ENCODE measurements around the gene LHX5. TPM values are rescaled to one million over a fixed set of nuclear protein-coding genes. Genes with fewer than 3 reads are reported as not detected.
A peak's percentile ranks its signal among the peaks of the same experiment; 100 is the strongest.

Gene LHX5
- total and polyA plus RNA-seq, 4 donors = not detected

GRCh38 chr12:113424915-113425823, 46.5 kb downstream of the LHX5 start:
- no peak overlapping the region for H3K4me3 ChIP-seq (ENCODE audit: low read depth in 1 of 3, low read length in 3 of 3)
- H3K27ac ChIP-seq (ENCODE audit: low read depth in 1 of 2, low read length in 2 of 2) = no peak overlapping the region
- H3K36me3 ChIP-seq (ENCODE audit: control insufficient read depth in 4 of 4, insufficient read depth in 3 of 4, low read depth in 1 of 4, low read length in 3 of 4) = no peaks in the 10 kb centered on the region
- H3K4me1 ChIP-seq (ENCODE audit: control insufficient read depth in 4 of 4, insufficient read depth in 4 of 4, low read length in 3 of 4) = peaks cover 6 to 31% (median 17%) of the 10 kb centered on the region in 4 donors
- 66% methylated on average over 20 of the region's 20 CpGs for WGBS
- no peak overlapping the region for H3K9ac ChIP-seq (ENCODE audit: low read depth in 1 of 2, low read length in 2 of 2)
- TF ChIP-seq RAD21 (IDR thresholded peaks at IDR 0.05) (peak; percentile 83 to 87), GABPA (IDR thresholded peaks at IDR 0.05 in 1 of 2, conservative IDR thresholded peaks at IDR 0.05 in 1 of 2) (no peak), NR2F2 (IDR thresholded peaks at IDR 0.05) (no peak), CTCF (IDR thresholded peaks at IDR 0.05; ENCODE audit: low read depth, low read length, missing input control) (peak; percentile 88)
- DNase-seq (ENCODE audit: low spot score) = peak; percentile 88
- no peaks in the 10 kb centered on the region for H3K9me3 ChIP-seq (ENCODE audit: control insufficient read depth in 4 of 4, low read length in 3 of 4)
- no peaks in the 10 kb centered on the region for H3K27me3 ChIP-seq (ENCODE audit: control insufficient read depth in 4 of 4, insufficient read depth in 4 of 4, low read length in 3 of 4)

GRCh38 chr12:113424456-113424855, 47.2 kb downstream of the LHX5 start:
- Histone ChIP-seq H3K27ac (ENCODE audit: low read depth in 1 of 2, low read length in 2 of 2) (no peak overlapping the region), H3K27me3 (ENCODE audit: control insufficient read depth in 4 of 4, insufficient read depth in 4 of 4, low read length in 3 of 4) (no peaks in the 10 kb centered on the region), H3K4me3 (ENCODE audit: low read depth in 1 of 3, low read length in 3 of 3) (no peak overlapping the region), H3K9ac (ENCODE audit: low read depth in 1 of 2, low read length in 2 of 2) (no peak overlapping the region), H3K9me3 (ENCODE audit: control insufficient read depth in 4 of 4, low read length in 3 of 4) (no peaks in the 10 kb centered on the region), H3K4me1 (ENCODE audit: control insufficient read depth in 4 of 4, insufficient read depth in 4 of 4, low read length in 3 of 4) (peaks cover 6 to 32% (median 17%) of the 10 kb centered on the region in 4 donors), H3K36me3 (ENCODE audit: control insufficient read depth in 4 of 4, insufficient read depth in 3 of 4, low read depth in 1 of 4, low read length in 3 of 4) (no peaks in the 10 kb centered on the region)
- no peak for TF ChIP-seq ZBTB33 (IDR thresholded peaks at IDR 0.05)
- no peak for TF ChIP-seq YY1 (IDR thresholded peaks at IDR 0.05)
- TF ChIP-seq GABPA (IDR thresholded peaks at IDR 0.05 in 1 of 2, conservative IDR thresholded peaks at IDR 0.05 in 1 of 2) = no peak
- no peak for TF ChIP-seq ATF3 (IDR thresholded peaks at IDR 0.05)
- TF ChIP-seq EGR1 (IDR thresholded peaks at IDR 0.05; ENCODE audit: low read depth in 2 of 2) = no peak
- no peak for TF ChIP-seq NR2F2 (IDR thresholded peaks at IDR 0.05)
- WGBS = 92% methylated on average over 1 of the region's 1 CpG
- no peak for DNase-seq (ENCODE audit: low spot score)

GRCh38 chr12:113422886-113423669, 48.6 kb downstream of the LHX5 start:
- Histone ChIP-seq H3K27ac (ENCODE audit: low read depth in 1 of 2, low read length in 2 of 2) (peak overlapping the region; percentile 78 to 95), H3K36me3 (ENCODE audit: control insufficient read depth in 4 of 4, insufficient read depth in 3 of 4, low read depth in 1 of 4, low read length in 3 of 4) (no peaks in the 10 kb centered on the region), H3K9ac (ENCODE audit: low read depth in 1 of 2, low read length in 2 of 2) (peak overlapping the region; percentile 82 to 96), H3K27me3 (ENCODE audit: control insufficient read depth in 4 of 4, insufficient read depth in 4 of 4, low read length in 3 of 4) (no peaks in the 10 kb centered on the region), H3K4me3 (ENCODE audit: low read depth in 1 of 3, low read length in 3 of 3) (peak overlapping the region; percentile 62 to 80 (median 75)), H3K9me3 (ENCODE audit: control insufficient read depth in 4 of 4, low read length in 3 of 4) (no peaks in the 10 kb centered on the region), H3K4me1 (ENCODE audit: control insufficient read depth in 4 of 4, insufficient read depth in 4 of 4, low read length in 3 of 4) (peaks cover 6 to 43% (median 24%) of the 10 kb centered on the region in 4 donors)
- TF ChIP-seq TAF1 (conservative IDR thresholded peaks at IDR 0.05) (no peak), FOXA1 (IDR thresholded peaks at IDR 0.05) (no peak), JUND (IDR thresholded peaks at IDR 0.05) (peak in 1 of 2 donors; percentile 27), RXRA (IDR thresholded peaks at IDR 0.05) (no peak), MAX (IDR thresholded peaks at IDR 0.05) (no peak), HNF4A (conservative IDR thresholded peaks at IDR 0.05) (peak; percentile 10 to 12)
- DNase-seq (ENCODE audit: low spot score) = peak; percentile 52
- WGBS = 55% methylated on average over 6 of the region's 6 CpGs
